Nephron (organoid): ENCODE data around the gene FAM114A1.

Experiments
- H3K27ac Mint-ChIP-seq, 3 experiments: 2 replicates each; pipeline ENCODE4 v1.8.0; 2020; ENCODE audit warnings: mixed read lengths in 3 of 3, mild to moderate bottlenecking in 2 of 3, moderate library complexity in 1 of 3
- H3K27me3 Mint-ChIP-seq: 2 replicates; pipeline ENCODE4 v1.8.0; 2021; ENCODE audit warnings: low read depth, mild to moderate bottlenecking, moderate library complexity, mixed read lengths
- H3K36me3 Mint-ChIP-seq: 2 replicates; pipeline ENCODE4 v1.8.0; 2020; ENCODE audit warnings: low read depth, mixed read lengths
- H3K4me1 Mint-ChIP-seq: 2 replicates; pipeline ENCODE4 v1.8.0; 2020; ENCODE audit warnings: mixed read lengths
- H3K4me3 Mint-ChIP-seq, 3 experiments: 2 replicates each; pipeline ENCODE4 v1.8.0; 2020; ENCODE audit warnings: mild to moderate bottlenecking in 3 of 3, mixed read lengths in 3 of 3, moderate library complexity in 2 of 3
- H3K9me3 Mint-ChIP-seq: 2 replicates; pipeline ENCODE4 v1.8.0; 2020; ENCODE audit warnings: mixed read lengths
- CTCF ChIP-seq, 3 experiments: fragments of 200-600 bp; sonication (generic); IDR thresholded peaks; one replicate each; pipeline ENCODE4 v1.5.0; 2021; ENCODE audit warnings: antibody characterized with exemption in 3 of 3; ENCODE audit not compliant: unreplicated experiment in 3 of 3

FAM114A1 gene

GRCh38 chr4:38894322-38894982 is 26.8 kb downstream of the FAM114A1 start:
- Mint-ChIP-seq H3K4me1 (peaks cover 8% of the 10 kb centered on the region), H3K9me3 (no peaks in the 10 kb centered on the region), H3K27me3 (no peaks in the 10 kb centered on the region), H3K36me3 (peaks cover 50% of the 10 kb centered on the region), H3K27ac (no peak overlapping the region), H3K4me3 (no peak overlapping the region)
- TF ChIP-seq CTCF (IDR thresholded peaks at IDR 0.05; ENCODE audit: unreplicated experiment in 3 of 3), result no peak

GRCh38 chr4:38896940-38897339 is 29.3 kb downstream of the FAM114A1 start:
- H3K27me3 Mint-ChIP-seq, result no peaks in the 10 kb centered on the region
- peaks cover 45% of the 10 kb centered on the region for H3K36me3 Mint-ChIP-seq
- no peak overlapping the region for H3K27ac Mint-ChIP-seq
- H3K4me3 Mint-ChIP-seq, result no peak overlapping the region
- no peaks in the 10 kb centered on the region for H3K9me3 Mint-ChIP-seq
- TF ChIP-seq CTCF (IDR thresholded peaks at IDR 0.05; ENCODE audit: unreplicated experiment in 3 of 3), result no peak
- no peaks in the 10 kb centered on the region for H3K4me1 Mint-ChIP-seq

- TF ChIP-seq CTCF (IDR thresholded peaks at IDR 0.05; ENCODE audit: unreplicated experiment in 3 of 3), result no peak
- no peak overlapping the region for H3K27ac Mint-ChIP-seq
- H3K4me3 Mint-ChIP-seq, result no peak overlapping the region
- no peaks in the 10 kb centered on the region for H3K9me3 Mint-ChIP-seq
- no peaks in the 10 kb centered on the region for H3K4me1 Mint-ChIP-seq
- H3K27me3 Mint-ChIP-seq, result no peaks in the 10 kb centered on the region
- peaks cover 39% of the 10 kb centered on the region for H3K36me3 Mint-ChIP-seq
Measured at GRCh38 chr4:38898245-38898644, 30.6 kb downstream of the FAM114A1 start.

GRCh38 chr4:38902221-38902620 is 34.6 kb downstream of the FAM114A1 start:
- Mint-ChIP-seq H3K9me3 (no peaks in the 10 kb centered on the region), H3K27ac (no peak overlapping the region), H3K36me3 (peaks cover 23% of the 10 kb centered on the region), H3K27me3 (no peaks in the 10 kb centered on the region), H3K4me3 (no peak overlapping the region), H3K4me1 (peaks cover 15% of the 10 kb centered on the region)
- TF ChIP-seq CTCF (IDR thresholded peaks at IDR 0.05; ENCODE audit: unreplicated experiment in 3 of 3), result no peak

- Mint-ChIP-seq H3K27me3 (no peaks in the 10 kb centered on the region), H3K4me1 (peaks cover 15% of the 10 kb centered on the region), H3K4me3 (no peak overlapping the region), H3K9me3 (no peaks in the 10 kb centered on the region), H3K27ac (no peak overlapping the region), H3K36me3 (peaks cover 28% of the 10 kb centered on the region)
- TF ChIP-seq CTCF (IDR thresholded peaks at IDR 0.05; ENCODE audit: unreplicated experiment in 3 of 3), result peak; percentile 27 to 62 (median 31)
Measured at GRCh38 chr4:38902695-38903094, 35.1 kb downstream of the FAM114A1 start.

GRCh38 chr4:38904090-38904666 is 36.6 kb downstream of the FAM114A1 start:
- no peak for TF ChIP-seq CTCF (IDR thresholded peaks at IDR 0.05; ENCODE audit: unreplicated experiment in 3 of 3)
- peak overlapping the region in 2 of 3 experiments; percentile 34 to 71 for H3K27ac Mint-ChIP-seq
- peaks cover 15% of the 10 kb centered on the region for H3K4me1 Mint-ChIP-seq
- H3K27me3 Mint-ChIP-seq, result no peaks in the 10 kb centered on the region
- H3K9me3 Mint-ChIP-seq, result no peaks in the 10 kb centered on the region
- H3K4me3 Mint-ChIP-seq, result no peak overlapping the region
- H3K36me3 Mint-ChIP-seq, result peaks cover 32% of the 10 kb centered on the region
